Neural cell (in vitro differentiated cells): ENCODE results near the gene ARHGAP10. TPM values are rescaled to one million over a fixed set of nuclear protein-coding genes. Genes with fewer than 3 reads are reported as not detected.

Source experiments
- H2AFZ ChIP-seq: fragments of 200-600, 300-800 bp; sonication (generic), shearing (Covaris generic); 2 replicates; pipeline ENCODE4 v1.6.0; 2014; ENCODE audit warnings: low read depth, mild to moderate bottlenecking, antibody characterized with exemption, low read length, moderate library complexity
- H3F3A ChIP-seq: fragments of 200-600 bp; shearing (Covaris generic); 2 replicates; pipeline ENCODE4 v1.6.1; 2016; ENCODE audit warnings: mild to moderate bottlenecking, moderate library complexity, mixed read lengths, antibody characterized with exemption, low read length; ENCODE audit not compliant: insufficient read depth, poor library complexity, severe bottlenecking
- H3K27ac ChIP-seq: fragments of 200-600, 300-800 bp; sonication (generic), shearing (Covaris generic); 2 replicates; pipeline ENCODE4 v1.5.1; 2014; ENCODE audit warnings: mild to moderate bottlenecking, low read length, moderate library complexity
- H3K27me3 ChIP-seq: fragments of 300-800, 200-600 bp; sonication (generic), shearing (Covaris generic); 2 replicates; pipeline ENCODE4 v1.6.0; 2014; ENCODE audit warnings: mild to moderate bottlenecking, low read depth, low read length, moderate library complexity; ENCODE audit not compliant: insufficient read depth
- H3K36me3 ChIP-seq: fragments of 300-800, 200-600 bp; sonication (generic), shearing (Covaris generic); 2 replicates; pipeline ENCODE4 v1.5.1; 2014; ENCODE audit warnings: mild to moderate bottlenecking, antibody characterized with exemption, low read length, moderate library complexity; ENCODE audit not compliant: insufficient read depth
- H3K4me2 ChIP-seq: fragments of 300-800, 200-600 bp; sonication (generic), shearing (Covaris generic); 2 replicates; pipeline ENCODE4 v1.6.0; 2014; ENCODE audit warnings: mild to moderate bottlenecking, low read length
- H3K4me3 ChIP-seq: fragments of 300-800, 200-600 bp; sonication (generic), shearing (Covaris generic); 2 replicates; pipeline ENCODE4 v1.5.1; 2014; ENCODE audit warnings: mild to moderate bottlenecking, low read length, moderate library complexity
- H3K79me2 ChIP-seq: fragments of 200-600 bp; shearing (Covaris generic); replicated peaks from 2 replicates; pipeline ENCODE4 v1.6.0; 2014; ENCODE audit warnings: mild to moderate bottlenecking, low read length, moderate library complexity; ENCODE audit not compliant: insufficient read depth
- H3K9ac ChIP-seq: fragments of 300-800, 200-600 bp; sonication (generic), shearing (Covaris generic); 2 replicates; pipeline ENCODE4 v1.6.1; 2016; ENCODE audit warnings: mild to moderate bottlenecking, low read length, mixed read lengths
- H3K9me2 ChIP-seq: fragments of 200-600 bp; shearing (Covaris generic); 2 replicates; pipeline ENCODE4 v1.6.1; 2016; ENCODE audit warnings: mild to moderate bottlenecking, low read length, mixed read lengths; ENCODE audit not compliant: insufficient read depth
- H3K9me3 ChIP-seq: fragments of 200-600, 300-800 bp; sonication (generic), shearing (Covaris generic); 2 replicates; pipeline ENCODE4 v1.6.1; 2016; ENCODE audit warnings: mild to moderate bottlenecking, mixed run types, low read length, moderate library complexity, mixed read lengths
- H4K20me1 ChIP-seq: fragments of 200-600 bp; shearing (Covaris generic); 2 replicates; pipeline ENCODE4 v1.6.1; 2016; ENCODE audit warnings: mild to moderate bottlenecking, mixed run types; ENCODE audit not compliant: insufficient read depth
- CTCF ChIP-seq: fragments of 450-650 bp; IDR thresholded peaks from 2 replicates; pipeline ENCODE4 v1.5.1; 2014; ENCODE audit warnings: antibody characterized with exemption, mild to moderate bottlenecking, moderate library complexity; ENCODE audit not compliant: poor library complexity, severe bottlenecking
- EP300 ChIP-seq: fragments of 450-650 bp; conservative IDR thresholded peaks from 2 replicates; pipeline ENCODE4 v1.6.1; 2014; ENCODE audit warnings: antibody characterized with exemption, mild to moderate bottlenecking, moderate library complexity; ENCODE audit not compliant: poor library complexity, severe bottlenecking
- EZH2 ChIP-seq: fragments of 200-600, 300-800 bp; shearing (Covaris generic), sonication (generic); IDR thresholded peaks from 2 replicates; pipeline ENCODE4 v1.6.1; 2014; ENCODE audit warnings: antibody characterized with exemption, low read length, borderline replicate concordance, mild to moderate bottlenecking; ENCODE audit not compliant: insufficient read depth, poor library complexity, severe bottlenecking
- MXI1 ChIP-seq: fragments of 450-650 bp; conservative IDR thresholded peaks from 2 replicates; pipeline ENCODE4 v1.6.1; 2014; ENCODE audit warnings: antibody characterized with exemption, mild to moderate bottlenecking; ENCODE audit not compliant: poor library complexity, severe bottlenecking
- POLR2AphosphoS5 ChIP-seq: IDR thresholded peaks from 2 replicates; pipeline ENCODE4 v1.6.1; 2012
- RAD21 ChIP-seq: fragments of 450-650 bp; conservative IDR thresholded peaks from 2 replicates; pipeline ENCODE4 v1.6.1; 2014; ENCODE audit warnings: antibody characterized with exemption, mild to moderate bottlenecking, moderate library complexity
- REST ChIP-seq: IDR thresholded peaks from 2 replicates; pipeline ENCODE4 v1.6.1; 2012; ENCODE audit warnings: borderline replicate concordance
- SMC3 ChIP-seq: fragments of 450-650 bp; conservative IDR thresholded peaks from 2 replicates; pipeline ENCODE4 v1.6.1; 2014; ENCODE audit warnings: antibody characterized with exemption, mild to moderate bottlenecking, moderate library complexity; ENCODE audit not compliant: poor library complexity
- TAF1 ChIP-seq: IDR thresholded peaks from 2 replicates; pipeline ENCODE4 v1.6.1; 2012; ENCODE audit warnings: low read depth
- polyA plus RNA-seq: library from polyadenylated mRNA; depleted of rRNA; stranded (reverse); fragments of >200 nt; gene quantifications from 2 replicates; pipeline ENCODE4 v1.2.3, GENCODE V29; 2014

Gene ARHGAP10
- polyA plus RNA-seq, 1 donor from 2014 or later = 1.2 TPM

GRCh38 chr4:148090029-148090428 is 358.1 kb downstream of the ARHGAP10 start:
- Histone ChIP-seq H3F3A (no peaks in the 10 kb centered on the region), H3K4me3 (no peak overlapping the region), H3K9me3 (no peaks in the 10 kb centered on the region), H3K79me2 (no peaks in the 10 kb centered on the region), H3K27ac (no peak overlapping the region), H3K9me2 (no peaks in the 10 kb centered on the region), H2AFZ (no peak overlapping the region), H3K4me2 (no peak overlapping the region), H3K9ac (no peak overlapping the region), H4K20me1 (no peaks in the 10 kb centered on the region), H3K36me3 (no peaks in the 10 kb centered on the region), H3K27me3 (no peaks in the 10 kb centered on the region)
- TF ChIP-seq CTCF (no peak), TAF1 (no peak), EP300 (no peak), MXI1 (no peak)

GRCh38 chr4:148090503-148091476 is 358.9 kb downstream of the ARHGAP10 start:
- no peaks in the 10 kb centered on the region for H4K20me1 ChIP-seq

GRCh38 chr4:148091896-148092295 is 360.0 kb downstream of the ARHGAP10 start:
- no peak overlapping the region for H3K4me2 ChIP-seq
- no peaks in the 10 kb centered on the region for H4K20me1 ChIP-seq
- no peak overlapping the region for H3K27ac ChIP-seq
- H3K36me3 ChIP-seq = no peaks in the 10 kb centered on the region
- H3K27me3 ChIP-seq = no peaks in the 10 kb centered on the region
- TF ChIP-seq EP300 (no peak), MXI1 (no peak), EZH2 (no peak), RAD21 (no peak), TAF1 (no peak), SMC3 (no peak), CTCF (no peak), POLR2AphosphoS5 (no peak), REST (no peak)
- H3K9me2 ChIP-seq = no peaks in the 10 kb centered on the region
- no peak overlapping the region for H2AFZ ChIP-seq
- H3K9me3 ChIP-seq = no peaks in the 10 kb centered on the region
- no peak overlapping the region for H3K9ac ChIP-seq
- no peak overlapping the region for H3K4me3 ChIP-seq
- no peaks in the 10 kb centered on the region for H3K79me2 ChIP-seq
- H3F3A ChIP-seq = no peaks in the 10 kb centered on the region

More at GRCh38 chr4:148090503-148091476, 358.9 kb downstream of the ARHGAP10 start:
- no peaks in the 10 kb centered on the region for H3K9me3 ChIP-seq
- no peaks in the 10 kb centered on the region for H3K36me3 ChIP-seq
- H3K27me3 ChIP-seq = no peaks in the 10 kb centered on the region
- no peaks in the 10 kb centered on the region for H3K79me2 ChIP-seq
- H3K4me3 ChIP-seq = no peak overlapping the region
- H3K9ac ChIP-seq = no peak overlapping the region
- H3F3A ChIP-seq = no peaks in the 10 kb centered on the region
- H3K4me2 ChIP-seq = no peak overlapping the region
- no peak overlapping the region for H2AFZ ChIP-seq
- no peaks in the 10 kb centered on the region for H3K9me2 ChIP-seq
- no peak for TF ChIP-seq RAD21
- TF ChIP-seq SMC3 = no peak
- TF ChIP-seq EP300 = no peak
- TF ChIP-seq EZH2 = no peak
- TF ChIP-seq MXI1 = no peak
- no peak for TF ChIP-seq TAF1
- no peak for TF ChIP-seq POLR2AphosphoS5
- no peak overlapping the region for H3K27ac ChIP-seq
